KMS-11 (cell line): ENCODE measurements around the gene GOLGA6L2.
"Not testable (repeated sequence)": the region's sequence is repeated elsewhere in the genome, so short reads cannot be mapped to it uniquely, and the experiment has no call there.

Experiments used
- H2AFZ ChIP-seq: fragments of 200-600 bp; sonication (generic); 2 replicates; pipeline ENCODE4 v1.6.1; 2016; ENCODE audit warnings: antibody characterized with exemption, mixed run types, low read depth
- H3K27ac ChIP-seq: fragments of 200-600 bp; sonication (generic); 2 replicates; pipeline ENCODE4 v1.6.1; 2016; ENCODE audit warnings: mild to moderate bottlenecking, mixed run types
- H3K27me3 ChIP-seq: fragments of 200-600 bp; sonication (generic); 2 replicates; pipeline ENCODE4 v1.6.1; 2017; ENCODE audit warnings: mild to moderate bottlenecking, low read depth, mixed run types, moderate library complexity; ENCODE audit not compliant: insufficient read depth
- H3K36me3 ChIP-seq: fragments of 200-600 bp; sonication (generic); 2 replicates; pipeline ENCODE4 v1.6.1; 2017; ENCODE audit warnings: mild to moderate bottlenecking, mixed run types; ENCODE audit not compliant: insufficient read depth
- H3K4me1 ChIP-seq: fragments of 200-600 bp; sonication (generic); 2 replicates; pipeline ENCODE4 v1.6.1; 2016; ENCODE audit warnings: mild to moderate bottlenecking, low read depth, mixed run types; ENCODE audit not compliant: poor library complexity, severe bottlenecking
- H3K4me2 ChIP-seq: fragments of 200-600 bp; sonication (generic); 2 replicates; pipeline ENCODE4 v1.7.0; 2016; ENCODE audit warnings: mild to moderate bottlenecking, mixed run types
- H3K4me3 ChIP-seq: fragments of 200-600 bp; sonication (generic); IDR thresholded peaks from 2 replicates; pipeline ENCODE4 v1.6.1; 2017; ENCODE audit warnings: low read depth, low read length, mixed read lengths; ENCODE audit not compliant: insufficient read depth
- H3K79me2 ChIP-seq: fragments of 200-600 bp; sonication (generic); 2 replicates; pipeline ENCODE4 v1.6.1; 2016; ENCODE audit warnings: low read depth, mixed run types; ENCODE audit not compliant: insufficient read depth
- H3K9ac ChIP-seq: fragments of 200-600 bp; sonication (generic); 2 replicates; pipeline ENCODE4 v1.6.1; 2016; ENCODE audit warnings: mild to moderate bottlenecking, mixed run types
- H4K20me1 ChIP-seq: fragments of 200-600 bp; sonication (generic); 2 replicates; pipeline ENCODE4 v1.6.1; 2016; ENCODE audit warnings: mild to moderate bottlenecking, mixed run types; ENCODE audit not compliant: insufficient read depth
- CTCF ChIP-seq: fragments of 200-600 bp; sonication (generic); conservative IDR thresholded peaks from 2 replicates; pipeline ENCODE4 v1.6.1; 2017; ENCODE audit warnings: low read depth, mild to moderate bottlenecking, antibody characterized with exemption, low read length, moderate library complexity, mixed read lengths

The GOLGA6L2 gene

GRCh38 chr15:23416349-23417276 is 30.4 kb downstream of the GOLGA6L2 start:
- Histone ChIP-seq H3K4me3 (no peak overlapping the region), H3K9ac (peak overlapping the region; percentile 71; the same call in 1 of the 2 replicates), H3K4me2 (peak overlapping the region; percentile 93), H3K36me3 (no peaks in the 10 kb centered on the region), H3K27me3 (no peaks in the 10 kb centered on the region), H3K27ac (peak overlapping the region; percentile 90), H2AFZ (peak overlapping the region; percentile 81), H3K79me2 (no peaks in the 10 kb centered on the region), H3K4me1 (peaks cover 76% of the 10 kb centered on the region), H4K20me1 (no peaks in the 10 kb centered on the region)
- TF ChIP-seq CTCF: no peak

GRCh38 chr15:23415866-23416265 is 31.2 kb downstream of the GOLGA6L2 start:
- H4K20me1 ChIP-seq, H3K27me3 ChIP-seq, H3K4me3 ChIP-seq, H3K79me2 ChIP-seq, H3K36me3 ChIP-seq: not testable (repeated sequence)
- Histone ChIP-seq H3K4me1 (peaks cover 69% of the 10 kb centered on the region), H3K9ac (peak overlapping the region; percentile 71; the same call in 1 of the 2 replicates), H3K4me2 (peak overlapping the region; percentile 93), H2AFZ (peak overlapping the region; percentile 81; the same call in 1 of the 2 replicates), H3K27ac (peak overlapping the region; percentile 90)

GRCh38 chr15:23415321-23415865 is 31.6 kb downstream of the GOLGA6L2 start:
- H3K4me1 ChIP-seq: peaks cover 64% of the 10 kb centered on the region
- H2AFZ ChIP-seq: no peak overlapping the region
- no peaks in the 10 kb centered on the region for H3K36me3 ChIP-seq
- H3K27ac ChIP-seq: peak overlapping the region; percentile 90; the same call in 1 of the 2 replicates
- H3K4me2 ChIP-seq: peak overlapping the region; percentile 93; the same call in 1 of the 2 replicates
- no peaks in the 10 kb centered on the region for H3K27me3 ChIP-seq
- no peaks in the 10 kb centered on the region for H4K20me1 ChIP-seq
- no peak for TF ChIP-seq CTCF
- no peaks in the 10 kb centered on the region for H3K79me2 ChIP-seq
- no peak overlapping the region; the same call in 1 of the 2 replicates for H3K9ac ChIP-seq
- H3K4me3 ChIP-seq: no peak overlapping the region

GRCh38 chr15:23412881-23413600 is 34.0 kb downstream of the GOLGA6L2 start:
- not testable (repeated sequence) for H4K20me1 ChIP-seq, H3K79me2 ChIP-seq, H3K4me2 ChIP-seq, H3K36me3 ChIP-seq, H3K9ac ChIP-seq, H3K27me3 ChIP-seq, H3K27ac ChIP-seq, H2AFZ ChIP-seq, H3K4me3 ChIP-seq
- peaks cover 44% of the 10 kb centered on the region for H3K4me1 ChIP-seq

GRCh38 chr15:23411841-23412240 is 35.2 kb downstream of the GOLGA6L2 start:
- Histone ChIP-seq H3K4me2 (no peak overlapping the region), H3K9ac (no peak overlapping the region), H3K4me1 (peaks cover 33% of the 10 kb centered on the region), H3K36me3 (no peaks in the 10 kb centered on the region), H2AFZ (no peak overlapping the region), H4K20me1 (no peaks in the 10 kb centered on the region), H3K27ac (no peak overlapping the region), H3K27me3 (no peaks in the 10 kb centered on the region), H3K79me2 (no peaks in the 10 kb centered on the region), H3K4me3 (no peak overlapping the region)
- TF ChIP-seq CTCF: no peak
